Stomach smooth muscle (tissue), 2 donors: ENCODE data around the gene SLC27A4.

ENCODE experiments used
- H3K27ac ChIP-seq: one replicate; pipeline ENCODE4 v1.7.0; 2013; ENCODE audit warnings: mild to moderate bottlenecking, low read length, inconsistent platforms
- H3K27me3 ChIP-seq, 2 donors: one replicate each; pipeline ENCODE4 v1.7.0; 2013; ENCODE audit warnings: low read length in 2 of 2; ENCODE audit not compliant: insufficient read depth in 2 of 2, control insufficient read depth in 1 of 2
- H3K36me3 ChIP-seq, 2 donors: one replicate each; pipeline ENCODE4 v1.7.0; 2013; ENCODE audit warnings: low read length in 2 of 2; ENCODE audit not compliant: control insufficient read depth in 2 of 2, insufficient read depth in 2 of 2
- H3K4me1 ChIP-seq: one replicate; pipeline ENCODE4 v1.7.0; 2013; ENCODE audit warnings: low read length; ENCODE audit not compliant: control insufficient read depth, insufficient read depth
- H3K4me3 ChIP-seq, 2 donors: one replicate each; pipeline ENCODE4 v1.7.0; 2013; ENCODE audit warnings: low read length in 2 of 2
- H3K9ac ChIP-seq, 2 donors: one replicate each; pipeline ENCODE4 v1.7.0; 2013; ENCODE audit warnings: low read length in 2 of 2, mild to moderate bottlenecking in 1 of 2
- H3K9me3 ChIP-seq, 2 donors: one replicate each; pipeline ENCODE4 v1.7.0; 2013; ENCODE audit warnings: low read length in 2 of 2; ENCODE audit not compliant: control insufficient read depth in 2 of 2
- donor health status: healthy.
- donor health status: Pancreatic carcinoma.

The SLC27A4 gene

GRCh38 chr9:128339761-128340690, at the start of gene SLC27A4:
Gene SLC27A4, plus strand, starts transcription at chr9:128340527. Its CDS starts 2,606 bp downstream, at chr9:128343133.
- peaks cover 5 to 17% of the 10 kb centered on the region in 2 donors for H3K36me3 ChIP-seq
- peak within 1 kb of the TSS; percentile 80 to 83 for H3K4me3 ChIP-seq
- H3K27ac ChIP-seq, result peak within 1 kb of the TSS; percentile 37
- no peaks in the 10 kb centered on the region for H3K27me3 ChIP-seq
- H3K9ac ChIP-seq, result peak within 1 kb of the TSS; percentile 71 to 79
- peaks cover 17% of the 10 kb centered on the region for H3K4me1 ChIP-seq
- no peaks in the 10 kb centered on the region for H3K9me3 ChIP-seq

- no peak overlapping the region for H3K27ac ChIP-seq
- no peaks in the 10 kb centered on the region for H3K9me3 ChIP-seq
- no peaks in the 10 kb centered on the region for H3K27me3 ChIP-seq
- no peak overlapping the region for H3K4me3 ChIP-seq
- H3K9ac ChIP-seq, result no peak overlapping the region
- peaks cover 6% of the 10 kb centered on the region for H3K4me1 ChIP-seq
- peaks cover 10 to 13% of the 10 kb centered on the region in 2 donors for H3K36me3 ChIP-seq
Observed at GRCh38 chr9:128292009-128292408, 48.3 kb upstream of the SLC27A4 start.

GRCh38 chr9:128293091-128293490, 47.2 kb upstream of the SLC27A4 start:
- peaks cover 6 to 12% of the 10 kb centered on the region in 2 donors for H3K36me3 ChIP-seq
- H3K27ac ChIP-seq, result no peak overlapping the region
- no peak overlapping the region for H3K9ac ChIP-seq
- H3K9me3 ChIP-seq, result no peaks in the 10 kb centered on the region
- H3K4me1 ChIP-seq, result peaks cover 6% of the 10 kb centered on the region
- H3K27me3 ChIP-seq, result no peaks in the 10 kb centered on the region
- H3K4me3 ChIP-seq, result no peak overlapping the region

GRCh38 chr9:128294142-128294541, 46.2 kb upstream of the SLC27A4 start:
- Histone ChIP-seq H3K27ac (no peak overlapping the region), H3K36me3 (peaks cover 0 to 2% of the 10 kb centered on the region in 2 donors), H3K4me1 (peaks cover 6% of the 10 kb centered on the region), H3K27me3 (no peaks in the 10 kb centered on the region), H3K4me3 (no peak overlapping the region), H3K9me3 (no peaks in the 10 kb centered on the region), H3K9ac (no peak overlapping the region)

- Histone ChIP-seq H3K27ac (no peak overlapping the region), H3K27me3 (no peaks in the 10 kb centered on the region), H3K36me3 (peaks cover 0 to 2% of the 10 kb centered on the region in 2 donors), H3K9ac (no peak overlapping the region), H3K9me3 (no peaks in the 10 kb centered on the region), H3K4me1 (peaks cover 6% of the 10 kb centered on the region), H3K4me3 (no peak overlapping the region)
Observed at GRCh38 chr9:128296340-128297220, 43.7 kb upstream of the SLC27A4 start.

GRCh38 chr9:128297221-128297773, 43.0 kb upstream of the SLC27A4 start:
- peaks cover 6% of the 10 kb centered on the region for H3K4me1 ChIP-seq
- H3K27ac ChIP-seq, result no peak overlapping the region
- H3K9ac ChIP-seq, result no peak overlapping the region
- H3K36me3 ChIP-seq, result peaks cover 0 to 2% of the 10 kb centered on the region in 2 donors
- no peaks in the 10 kb centered on the region for H3K9me3 ChIP-seq
- no peak overlapping the region for H3K4me3 ChIP-seq
- no peaks in the 10 kb centered on the region for H3K27me3 ChIP-seq

- Histone ChIP-seq H3K4me1 (peaks cover 6% of the 10 kb centered on the region), H3K27ac (no peak overlapping the region), H3K27me3 (no peaks in the 10 kb centered on the region), H3K36me3 (no peaks in the 10 kb centered on the region), H3K4me3 (no peak overlapping the region), H3K9me3 (no peaks in the 10 kb centered on the region), H3K9ac (no peak overlapping the region)
Observed at GRCh38 chr9:128298535-128299482, 41.5 kb upstream of the SLC27A4 start.

- no peaks in the 10 kb centered on the region for H3K9me3 ChIP-seq
- peaks cover 0 to 4% of the 10 kb centered on the region in 2 donors for H3K36me3 ChIP-seq
- no peaks in the 10 kb centered on the region for H3K27me3 ChIP-seq
- no peak overlapping the region for H3K27ac ChIP-seq
- no peaks in the 10 kb centered on the region for H3K4me1 ChIP-seq
- no peak overlapping the region for H3K9ac ChIP-seq
- no peak overlapping the region for H3K4me3 ChIP-seq
Observed at GRCh38 chr9:128304136-128304970, 36.0 kb upstream of the SLC27A4 start.

- no peaks in the 10 kb centered on the region for H3K27me3 ChIP-seq
- peaks cover 5 to 9% of the 10 kb centered on the region in 2 donors for H3K36me3 ChIP-seq
- H3K9me3 ChIP-seq, result no peaks in the 10 kb centered on the region
- H3K9ac ChIP-seq, result no peak overlapping the region
- no peaks in the 10 kb centered on the region for H3K4me1 ChIP-seq
- no peak overlapping the region for H3K27ac ChIP-seq
- H3K4me3 ChIP-seq, result no peak overlapping the region
Observed at GRCh38 chr9:128304971-128305288, 35.4 kb upstream of the SLC27A4 start.
